ENCODE measurements around the gene SLC34A1. TPM values are rescaled to one million over a fixed set of nuclear protein-coding genes. Genes with fewer than 3 reads are reported as not detected.

SLC34A1 gene
- total and polyA plus RNA-seq, 9 donors: not detected

- WGBS (ENCODE audit: insufficient coverage): 64% methylated on average over 4 of the region's 6 CpGs
- H3K4me1 ChIP-seq (ENCODE audit: control insufficient read depth, insufficient read depth, low read length): peaks cover 37% of the 10 kb centered on the region
- no peaks in the 10 kb centered on the region for H3K9me3 ChIP-seq (replicated peaks; ENCODE audit: control insufficient read depth, low read depth, low read length)
- no peak for DNase-seq
- H3K27ac ChIP-seq (ENCODE audit: low read length): no peak overlapping the region
- no peak overlapping the region for H3K4me3 ChIP-seq (ENCODE audit: low read length)
- no peaks in the 10 kb centered on the region for H3K36me3 ChIP-seq (ENCODE audit: control insufficient read depth, insufficient read depth, low read length)
- peaks cover 13% of the 10 kb centered on the region for H3K27me3 ChIP-seq (ENCODE audit: control insufficient read depth, insufficient read depth, low read length)
Measured at GRCh38 chr5:177361418-177362291, 22.6 kb upstream of the SLC34A1 start.

- no peak overlapping the region for H3K27ac ChIP-seq (ENCODE audit: low read length)
- H3K36me3 ChIP-seq (ENCODE audit: control insufficient read depth, insufficient read depth, low read length): no peaks in the 10 kb centered on the region
- H3K4me3 ChIP-seq (ENCODE audit: low read length): no peak overlapping the region
- H3K9me3 ChIP-seq (replicated peaks; ENCODE audit: control insufficient read depth, low read depth, low read length): no peaks in the 10 kb centered on the region
- WGBS (ENCODE audit: insufficient coverage): 46% methylated on average over 6 of the region's 8 CpGs
- H3K4me1 ChIP-seq (ENCODE audit: control insufficient read depth, insufficient read depth, low read length): peaks cover 38% of the 10 kb centered on the region
- H3K27me3 ChIP-seq (ENCODE audit: control insufficient read depth, insufficient read depth, low read length): peaks cover 13% of the 10 kb centered on the region
- peak; percentile 3 for DNase-seq
Measured at GRCh38 chr5:177362292-177362609, 22.0 kb upstream of the SLC34A1 start.

GRCh38 chr5:177362610-177363507 is 21.4 kb upstream of the SLC34A1 start:
- peaks cover 11% of the 10 kb centered on the region for H3K27me3 ChIP-seq (ENCODE audit: control insufficient read depth, insufficient read depth, low read length)
- peak; percentile 62 for DNase-seq
- peaks cover 43% of the 10 kb centered on the region for H3K4me1 ChIP-seq (ENCODE audit: control insufficient read depth, insufficient read depth, low read length)
- no peaks in the 10 kb centered on the region for H3K9me3 ChIP-seq (replicated peaks; ENCODE audit: control insufficient read depth, low read depth, low read length)
- no peaks in the 10 kb centered on the region for H3K36me3 ChIP-seq (ENCODE audit: control insufficient read depth, insufficient read depth, low read length)
- 7% methylated on average over 40 of the region's 59 CpGs for WGBS (ENCODE audit: insufficient coverage)
- H3K4me3 ChIP-seq (ENCODE audit: low read length): peak overlapping the region; percentile 35
- H3K27ac ChIP-seq (ENCODE audit: low read length): no peak overlapping the region

GRCh38 chr5:177363565-177363964 is 20.7 kb upstream of the SLC34A1 start:
- H3K4me3 ChIP-seq (ENCODE audit: low read length): no peak overlapping the region
- H3K27ac ChIP-seq (ENCODE audit: low read length): no peak overlapping the region
- no peaks in the 10 kb centered on the region for H3K36me3 ChIP-seq (ENCODE audit: control insufficient read depth, insufficient read depth, low read length)
- H3K9me3 ChIP-seq (replicated peaks; ENCODE audit: control insufficient read depth, low read depth, low read length): no peaks in the 10 kb centered on the region
- H3K4me1 ChIP-seq (ENCODE audit: control insufficient read depth, insufficient read depth, low read length): peaks cover 42% of the 10 kb centered on the region
- peaks cover 9% of the 10 kb centered on the region for H3K27me3 ChIP-seq (ENCODE audit: control insufficient read depth, insufficient read depth, low read length)
- WGBS (ENCODE audit: insufficient coverage): 27% methylated on average over 2 of the region's 10 CpGs
- DNase-seq: no peak

- Histone ChIP-seq H3K4me1 (ENCODE audit: control insufficient read depth, insufficient read depth, low read length) (peaks cover 45% of the 10 kb centered on the region), H3K4me3 (ENCODE audit: low read length) (no peak overlapping the region), H3K27me3 (ENCODE audit: control insufficient read depth, insufficient read depth, low read length) (peaks cover 7% of the 10 kb centered on the region), H3K27ac (ENCODE audit: low read length) (no peak overlapping the region), H3K9me3 (replicated peaks; ENCODE audit: control insufficient read depth, low read depth, low read length) (no peaks in the 10 kb centered on the region), H3K36me3 (ENCODE audit: control insufficient read depth, insufficient read depth, low read length) (no peaks in the 10 kb centered on the region)
- DNase-seq: peak; percentile 4
- WGBS (ENCODE audit: insufficient coverage): 81% methylated on average over 7 of the region's 11 CpGs
Measured at GRCh38 chr5:177364159-177364962, 19.9 kb upstream of the SLC34A1 start.

GRCh38 chr5:177365845-177366527 is 18.2 kb upstream of the SLC34A1 start:
- H3K27ac ChIP-seq (ENCODE audit: low read length): peak overlapping the region; percentile 97
- no peak overlapping the region for H3K4me3 ChIP-seq (ENCODE audit: low read length)
- no peaks in the 10 kb centered on the region for H3K9me3 ChIP-seq (replicated peaks; ENCODE audit: control insufficient read depth, low read depth, low read length)
- H3K36me3 ChIP-seq (ENCODE audit: control insufficient read depth, insufficient read depth, low read length): no peaks in the 10 kb centered on the region
- H3K4me1 ChIP-seq (ENCODE audit: control insufficient read depth, insufficient read depth, low read length): peaks cover 57% of the 10 kb centered on the region
- DNase-seq: no peak
- peaks cover 7% of the 10 kb centered on the region for H3K27me3 ChIP-seq (ENCODE audit: control insufficient read depth, insufficient read depth, low read length)
- WGBS (ENCODE audit: insufficient coverage): 57% methylated on average over 6 of the region's 14 CpGs

GRCh38 chr5:177366528-177367322 is 17.5 kb upstream of the SLC34A1 start:
- WGBS (ENCODE audit: insufficient coverage): 8% methylated on average over 29 of the region's 36 CpGs
- Histone ChIP-seq H3K4me3 (ENCODE audit: low read length) (peak overlapping the region; percentile 53), H3K36me3 (ENCODE audit: control insufficient read depth, insufficient read depth, low read length) (no peaks in the 10 kb centered on the region), H3K4me1 (ENCODE audit: control insufficient read depth, insufficient read depth, low read length) (peaks cover 64% of the 10 kb centered on the region), H3K27me3 (ENCODE audit: control insufficient read depth, insufficient read depth, low read length) (peaks cover 7% of the 10 kb centered on the region), H3K9me3 (replicated peaks; ENCODE audit: control insufficient read depth, low read depth, low read length) (no peaks in the 10 kb centered on the region), H3K27ac (ENCODE audit: low read length) (peak overlapping the region; percentile 97)
- peak; percentile 96 for DNase-seq

- WGBS (ENCODE audit: insufficient coverage): 6% methylated on average over 35 of the region's 46 CpGs
- H3K4me1 ChIP-seq (ENCODE audit: control insufficient read depth, insufficient read depth, low read length): peaks cover 71% of the 10 kb centered on the region
- H3K36me3 ChIP-seq (ENCODE audit: control insufficient read depth, insufficient read depth, low read length): no peaks in the 10 kb centered on the region
- peak overlapping the region; percentile 31 for H3K27ac ChIP-seq (ENCODE audit: low read length)
- H3K4me3 ChIP-seq (ENCODE audit: low read length): peak overlapping the region; percentile 53
- no peak for DNase-seq
- H3K9me3 ChIP-seq (replicated peaks; ENCODE audit: control insufficient read depth, low read depth, low read length): no peaks in the 10 kb centered on the region
- H3K27me3 ChIP-seq (ENCODE audit: control insufficient read depth, insufficient read depth, low read length): peaks cover 7% of the 10 kb centered on the region
Measured at GRCh38 chr5:177367323-177367848, 16.8 kb upstream of the SLC34A1 start.
